ENCODE results near the gene PHC3.

DNA sequence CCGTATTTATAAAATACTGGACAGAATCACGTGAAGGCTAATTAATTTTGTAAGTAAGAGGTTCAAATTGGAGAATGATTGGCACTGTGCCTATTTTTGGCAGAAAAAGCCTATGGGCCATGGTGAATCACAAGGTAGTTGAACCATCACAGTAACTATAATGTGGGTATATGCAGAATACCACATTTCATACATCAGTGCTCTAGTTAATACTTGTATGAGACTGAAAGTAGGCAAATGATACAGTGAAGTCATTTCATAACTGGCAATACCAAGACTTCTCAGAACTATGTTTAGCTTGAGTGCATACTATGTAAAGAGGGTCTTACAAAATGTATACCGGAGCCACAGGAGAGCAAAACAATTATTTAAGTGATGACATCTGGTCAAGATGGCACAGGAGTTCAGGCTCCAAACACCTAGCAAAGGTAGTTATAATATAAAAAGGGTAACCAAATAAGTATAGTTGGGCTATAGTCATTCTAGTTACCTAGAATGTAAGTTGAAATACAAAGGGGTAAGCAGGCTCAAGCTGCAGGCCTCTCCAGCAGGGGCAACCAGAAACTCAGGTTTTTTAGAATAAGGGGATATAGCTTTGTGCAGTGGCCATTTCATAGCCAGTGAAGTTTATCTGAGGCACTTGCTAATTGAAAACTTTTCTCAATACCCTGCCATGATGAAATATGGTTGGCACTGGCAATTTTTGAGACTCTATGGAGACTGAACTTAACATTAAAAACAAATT is 124.7 kb downstream of the PHC3 start:
- TF ChIP-seq MAFK (IDR thresholded peaks at IDR 0.05; ENCODE audit: partially characterized antibody) (no peak), JUNB (IDR thresholded peaks at IDR 0.05) (no peak), POLR2A (IDR thresholded peaks at IDR 0.05; ENCODE audit: low read length) (no peak)
- TF ChIP-seq, protein P1, sequence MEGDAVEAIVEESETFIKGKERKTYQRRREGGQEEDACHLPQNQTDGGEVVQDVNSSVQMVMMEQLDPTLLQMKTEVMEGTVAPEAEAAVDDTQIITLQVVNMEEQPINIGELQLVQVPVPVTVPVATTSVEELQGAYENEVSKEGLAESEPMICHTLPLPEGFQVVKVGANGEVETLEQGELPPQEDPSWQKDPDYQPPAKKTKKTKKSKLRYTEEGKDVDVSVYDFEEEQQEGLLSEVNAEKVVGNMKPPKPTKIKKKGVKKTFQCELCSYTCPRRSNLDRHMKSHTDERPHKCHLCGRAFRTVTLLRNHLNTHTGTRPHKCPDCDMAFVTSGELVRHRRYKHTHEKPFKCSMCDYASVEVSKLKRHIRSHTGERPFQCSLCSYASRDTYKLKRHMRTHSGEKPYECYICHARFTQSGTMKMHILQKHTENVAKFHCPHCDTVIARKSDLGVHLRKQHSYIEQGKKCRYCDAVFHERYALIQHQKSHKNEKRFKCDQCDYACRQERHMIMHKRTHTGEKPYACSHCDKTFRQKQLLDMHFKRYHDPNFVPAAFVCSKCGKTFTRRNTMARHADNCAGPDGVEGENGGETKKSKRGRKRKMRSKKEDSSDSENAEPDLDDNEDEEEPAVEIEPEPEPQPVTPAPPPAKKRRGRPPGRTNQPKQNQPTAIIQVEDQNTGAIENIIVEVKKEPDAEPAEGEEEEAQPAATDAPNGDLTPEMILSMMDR (IDR thresholded peaks at IDR 0.05) = no peak

Measured in A549 (cell line).